HCT116 (cell line): ENCODE data around the gene TRPV4. TPM values are rescaled to one million over a fixed set of nuclear protein-coding genes. Genes with fewer than 3 reads are reported as not detected.

Experiments
- ATAC-seq: fragments of 200-7000 bp; cut with Tn5 transposase; 2 replicates; pipeline ENCODE4 v1.9.1; 2020; ENCODE audit warnings: mild to moderate bottlenecking, moderate library complexity
- BruUV-seq: library from RNA; stranded (reverse); fragments of 400-500 nt; replicated peaks from 2 replicates; lab custom pipeline; 2021; lab: Mats Ljungman, UMichigan
- CTCF ChIA-PET: fragments of 300-600 bp; sonication (Branson Sonifier 250); formaldehyde crosslinking; loops from one replicate; lab custom pipeline; 2021; ENCODE audit warnings: antibody characterized with exemption; lab: Charles Lee
- POLR2A ChIA-PET: fragments of 300-600, 350-600 bp; sonication (Branson Sonifier 250); formaldehyde crosslinking; loops from one replicate; lab custom pipeline; 2021; ENCODE audit warnings: antibody characterized with exemption; lab: Charles Lee
- RAD21 ChIA-PET, 2 experiments: fragments of 300-600 bp; sonication (Branson Sonifier 250); formaldehyde crosslinking; loops; one replicate each; lab custom pipeline; 2023; ENCODE audit warnings: low total read pairs in 2 of 2; ENCODE audit not compliant: uncharacterized antibody in 2 of 2, unreplicated experiment in 2 of 2, low non-redundant PET in 1 of 2; lab: Charles Lee
- DNase-seq: peaks from one replicate; pipeline ENCODE4 v3.0.0-alpha.2; 2010; ENCODE audit warnings: low read depth, low spot score
- H2AFZ ChIP-seq: fragments of 200-600 bp; shearing (Covaris generic), sonication (generic); 2 replicates; pipeline ENCODE4 v1.6.1; 2017; ENCODE audit warnings: low read depth, mixed run types, mixed read lengths, antibody characterized with exemption, low read length; ENCODE audit not compliant: poor library complexity, severe bottlenecking
- H3K27ac ChIP-seq: 2 replicates; pipeline ENCODE4 v1.5.1; 2012; ENCODE audit warnings: low read depth, low read length
- H3K27me3 ChIP-seq: fragments of 200-600 bp; sonication (generic); 2 replicates; pipeline ENCODE4 v1.6.1; 2016; ENCODE audit warnings: mixed run types, low read length, mixed read lengths; ENCODE audit not compliant: insufficient read depth
- H3K36me3 ChIP-seq, 2 experiments: fragments of 200-500 bp in 1 of 2; fragments of 200-600 bp in 1 of 2; sonication (Bioruptor generic) in 1 of 2; sonication (generic) in 1 of 2; 2 replicates each; pipeline versions ENCODE4 v1.5.1 to v1.6.1; 2014 to 2016; ENCODE audit warnings: low read length in 2 of 2, inconsistent platforms in 1 of 2, mixed read lengths in 1 of 2, mixed run types in 1 of 2; ENCODE audit not compliant: insufficient read depth in 2 of 2, control insufficient read depth in 1 of 2
- H3K4me1 ChIP-seq, 2 experiments: fragments of 200-600 bp in 1 of 2; sonication (generic) in 1 of 2; 2 replicates each; pipeline versions ENCODE4 v1.5.1 to v1.6.1; 2012 to 2017; ENCODE audit warnings: low read length in 2 of 2, inconsistent platforms in 1 of 2, mild to moderate bottlenecking in 1 of 2, mixed read lengths in 1 of 2, mixed run types in 1 of 2, moderate library complexity in 1 of 2; ENCODE audit not compliant: insufficient read depth in 2 of 2, control insufficient read depth in 1 of 2
- H3K4me2 ChIP-seq: fragments of 200-600 bp; sonication (generic); 2 replicates; pipeline ENCODE4 v1.6.1; 2017; ENCODE audit warnings: mixed run types, low read length, mixed read lengths
- H3K4me3 ChIP-seq, 2 experiments: fragments of 200-600 bp in 1 of 2; sonication (generic) in 1 of 2; replicated peaks in 1 of 2; 2 replicates each; pipeline ENCODE4 v1.5.1; 2011 to 2016; ENCODE audit warnings: low read length in 2 of 2, control low read depth in 1 of 2, low read depth in 1 of 2, mild to moderate bottlenecking in 1 of 2, mixed read lengths in 1 of 2, mixed run types in 1 of 2
- H3K79me2 ChIP-seq: fragments of 200-600 bp; sonication (generic); 2 replicates; pipeline ENCODE4 v1.6.1; 2017; ENCODE audit warnings: mild to moderate bottlenecking, mixed run types, low read length, moderate library complexity, mixed read lengths; ENCODE audit not compliant: insufficient read depth
- H3K9ac ChIP-seq: fragments of 200-600 bp; sonication (generic); 2 replicates; pipeline ENCODE4 v1.6.1; 2016; ENCODE audit warnings: low read length, mixed read lengths
- H3K9me2 ChIP-seq: fragments of 200-600 bp; sonication (generic), shearing (Covaris generic); 2 replicates; pipeline ENCODE4 v1.6.1; 2017; ENCODE audit warnings: mixed run types, mild to moderate bottlenecking, moderate library complexity; ENCODE audit not compliant: insufficient read depth
- H3K9me3 ChIP-seq, 2 experiments: fragments of 200-500 bp in 1 of 2; fragments of 200-600 bp in 1 of 2; sonication (Bioruptor generic) in 1 of 2; sonication (generic) in 1 of 2; 2 replicates each; pipeline ENCODE4 v1.6.1; 2014 to 2017; ENCODE audit warnings: low read length in 2 of 2, mixed read lengths in 2 of 2, inconsistent platforms in 1 of 2, low read depth in 1 of 2, mild to moderate bottlenecking in 1 of 2, mixed run types in 1 of 2, moderate library complexity in 1 of 2; ENCODE audit not compliant: control insufficient read depth in 1 of 2, insufficient read depth in 1 of 2
- H4K20me1 ChIP-seq: fragments of 200-600 bp; sonication (generic), shearing (Covaris generic); 2 replicates; pipeline ENCODE4 v1.6.1; 2017; ENCODE audit warnings: mixed run types, mild to moderate bottlenecking, moderate library complexity; ENCODE audit not compliant: insufficient read depth
- CBX3 ChIP-seq: IDR thresholded peaks from 2 replicates; pipeline ENCODE4 v1.6.1; 2012; ENCODE audit warnings: low read depth
- CTCF ChIP-seq, 3 experiments: fragments of 200-600 bp in 1 of 3; sonication (generic) in 1 of 3; IDR thresholded peaks in 2 of 3; conservative IDR thresholded peaks in 1 of 3; 2 replicates each; pipeline ENCODE4 v1.5.1; 2012 to 2017; ENCODE audit warnings: low read depth in 2 of 3, low read length in 2 of 3, antibody characterized with exemption in 1 of 3, borderline replicate concordance in 1 of 3, control low read depth in 1 of 3, mild to moderate bottlenecking in 1 of 3, mixed read lengths in 1 of 3, mixed run types in 1 of 3, moderate library complexity in 1 of 3; ENCODE audit not compliant: insufficient read depth in 1 of 3
- EGR1 ChIP-seq: IDR thresholded peaks from 2 replicates; pipeline ENCODE4 v1.6.1; 2012; ENCODE audit warnings: low read depth
- ELF1 ChIP-seq: IDR thresholded peaks from 2 replicates; pipeline ENCODE4 v1.6.1; 2012; ENCODE audit warnings: low read depth, borderline replicate concordance
- EZH2 ChIP-seq: fragments of 200-600 bp; sonication (generic); IDR thresholded peaks from 2 replicates; pipeline ENCODE4 v1.6.1; 2017; ENCODE audit warnings: antibody characterized with exemption, mixed run types
- EZH2phosphoT487 ChIP-seq: fragments of 200-600 bp; IDR thresholded peaks from 2 replicates; pipeline ENCODE4 v1.6.1; 2018; ENCODE audit warnings: antibody characterized with exemption, borderline replicate concordance
- FOSL1 ChIP-seq: IDR thresholded peaks from 2 replicates; pipeline ENCODE4 v1.6.1; 2012; ENCODE audit warnings: low read depth
- POLR2AphosphoS5 ChIP-seq: IDR thresholded peaks from 2 replicates; pipeline ENCODE4 v1.6.1; 2011; ENCODE audit warnings: mild to moderate bottlenecking, low read depth, low read length, moderate library complexity
- RAD21 ChIP-seq: IDR thresholded peaks from 2 replicates; pipeline ENCODE4 v1.6.1; 2012; ENCODE audit warnings: low read depth, mild to moderate bottlenecking
- SIN3A ChIP-seq: IDR thresholded peaks from 2 replicates; pipeline ENCODE4 v1.6.1; 2012; ENCODE audit warnings: low read depth
- SP1 ChIP-seq: IDR thresholded peaks from 2 replicates; pipeline ENCODE4 v1.6.1; 2012; ENCODE audit warnings: low read depth
- ZFX ChIP-seq: fragments of 450-650 bp; IDR thresholded peaks from 2 replicates; pipeline ENCODE4 v1.6.1; 2017
- ZNF274 ChIP-seq: fragments of 200-500 bp; sonication (Bioruptor generic); IDR thresholded peaks from 2 replicates; pipeline ENCODE4 v1.6.1; 2014; ENCODE audit warnings: mild to moderate bottlenecking, low read depth, low read length, inconsistent platforms
- intact Hi-C: fragments of 100-400 bp; cut with micrococcal nuclease; formaldehyde crosslinking; loops from 2 replicates; pipeline ENCODE4 v1.10.0; 2022
- total RNA-seq: library from RNA; stranded (reverse); gene quantifications from one replicate; pipeline ENCODE4 v1.2.1, GENCODE V29; 2021; ENCODE audit not compliant: unreplicated experiment
- TF ChIP-seq, protein P1 (sequence below): IDR thresholded peaks from 2 replicates; pipeline ENCODE4 v1.6.1; 2012
- TF ChIP-seq, protein P2 (sequence below): IDR thresholded peaks from 2 replicates; pipeline ENCODE4 v1.6.1; 2012
- TF ChIP-seq, protein P3 (sequence below): IDR thresholded peaks from 2 replicates; pipeline ENCODE4 v1.6.1; 2011; ENCODE audit warnings: mild to moderate bottlenecking, low read length, moderate library complexity; ENCODE audit not compliant: insufficient replicate concordance; ENCODE audit errors: extremely low read depth

Gene TRPV4
- total RNA-seq, 1 experiment from 2014 or later = 0.54 TPM

DNA sequence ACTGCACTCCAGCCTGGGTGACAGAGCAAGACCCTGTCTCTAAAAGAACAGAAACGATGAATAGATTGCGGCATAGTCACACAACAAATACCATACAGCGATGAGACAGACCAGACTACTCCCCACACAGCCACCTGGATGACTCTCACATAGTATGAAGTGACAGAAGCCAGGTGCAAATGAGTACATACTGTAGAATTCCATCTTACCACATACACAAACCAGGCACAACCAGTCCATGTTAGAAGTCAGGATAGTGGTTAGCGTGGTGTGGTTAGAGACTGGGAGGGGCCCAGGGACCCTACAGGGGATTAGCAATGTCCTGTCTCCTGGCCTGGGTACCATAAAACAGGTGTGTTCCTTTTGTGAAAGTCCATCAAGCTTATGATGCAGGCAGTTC, 65.7 kb downstream of the TRPV4 start:
- Histone ChIP-seq H4K20me1 (no peaks in the 10 kb centered on the region), H3K4me2 (no peak overlapping the region), H3K79me2 (peaks cover 7% of the 10 kb centered on the region; the same call in 1 of the 2 replicates), H3K9me3 (no peaks in the 10 kb centered on the region; a peak in 1 of 4 replicates), H3K36me3 (no peaks in the 10 kb centered on the region), H3K27ac (no peak overlapping the region), H3K27me3 (no peaks in the 10 kb centered on the region), H3K9me2 (no peaks in the 10 kb centered on the region), H3K4me1 (peaks cover 0 to 18% of the 10 kb centered on the region in 2 experiments; a peak in 2 of 4 replicates), H3K4me3 (no peak overlapping the region), H3K9ac (no peak overlapping the region), H2AFZ (no peak overlapping the region)
- ATAC-seq = no peak
- no peak for DNase-seq
- POLR2A ChIA-PET = no interaction called here
- BruUV-seq = no TSS peak
- intact Hi-C loops = no loop called here
- CTCF ChIA-PET = no interaction called here
- TF ChIP-seq, protein P1, sequence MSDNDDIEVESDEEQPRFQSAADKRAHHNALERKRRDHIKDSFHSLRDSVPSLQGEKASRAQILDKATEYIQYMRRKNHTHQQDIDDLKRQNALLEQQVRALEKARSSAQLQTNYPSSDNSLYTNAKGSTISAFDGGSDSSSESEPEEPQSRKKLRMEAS = no peak
- TF ChIP-seq POLR2AphosphoS5 (no peak), FOSL1 (no peak), SP1 (no peak), CTCF (IDR thresholded peaks at IDR 0.05 in 2 of 3, conservative IDR thresholded peaks at IDR 0.05 in 1 of 3; ENCODE audit: borderline replicate concordance in 1 of 3, insufficient read depth in 1 of 3, low read depth in 2 of 3, low read length in 2 of 3) (no peak), ZNF274 (no peak), ZFX (no peak), CBX3 (no peak), EGR1 (no peak), ELF1 (no peak), RAD21 (no peak), EZH2phosphoT487 (no peak), EZH2 (no peak), SIN3A (no peak)
- TF ChIP-seq, protein P2, sequence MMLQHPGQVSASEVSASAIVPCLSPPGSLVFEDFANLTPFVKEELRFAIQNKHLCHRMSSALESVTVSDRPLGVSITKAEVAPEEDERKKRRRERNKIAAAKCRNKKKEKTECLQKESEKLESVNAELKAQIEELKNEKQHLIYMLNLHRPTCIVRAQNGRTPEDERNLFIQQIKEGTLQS = no peak
- TF ChIP-seq, protein P3, sequence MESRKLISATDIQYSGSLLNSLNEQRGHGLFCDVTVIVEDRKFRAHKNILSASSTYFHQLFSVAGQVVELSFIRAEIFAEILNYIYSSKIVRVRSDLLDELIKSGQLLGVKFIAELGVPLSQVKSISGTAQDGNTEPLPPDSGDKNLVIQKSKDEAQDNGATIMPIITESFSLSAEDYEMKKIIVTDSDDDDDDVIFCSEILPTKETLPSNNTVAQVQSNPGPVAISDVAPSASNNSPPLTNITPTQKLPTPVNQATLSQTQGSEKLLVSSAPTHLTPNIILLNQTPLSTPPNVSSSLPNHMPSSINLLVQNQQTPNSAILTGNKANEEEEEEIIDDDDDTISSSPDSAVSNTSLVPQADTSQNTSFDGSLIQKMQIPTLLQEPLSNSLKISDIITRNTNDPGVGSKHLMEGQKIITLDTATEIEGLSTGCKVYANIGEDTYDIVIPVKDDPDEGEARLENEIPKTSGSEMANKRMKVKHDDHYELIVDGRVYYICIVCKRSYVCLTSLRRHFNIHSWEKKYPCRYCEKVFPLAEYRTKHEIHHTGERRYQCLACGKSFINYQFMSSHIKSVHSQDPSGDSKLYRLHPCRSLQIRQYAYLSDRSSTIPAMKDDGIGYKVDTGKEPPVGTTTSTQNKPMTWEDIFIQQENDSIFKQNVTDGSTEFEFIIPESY = no peak
- RAD21 ChIA-PET = no interaction called here
